ENCODE measurements around the gene TULP3.

Gene TULP3

GRCh38 chr12:2974560-2974971, 83.9 kb downstream of the TULP3 start:
- no peak for DNase-seq
- no peak overlapping the region for H3K4me3 ChIP-seq (ENCODE audit: low read depth, low read length)
- H3K9me3 ChIP-seq = no peaks in the 10 kb centered on the region
- no peaks in the 10 kb centered on the region; the same call in 1 of the 2 replicates for H3K27me3 ChIP-seq
- H3K4me1 ChIP-seq = peaks cover 3% of the 10 kb centered on the region; the same call in 1 of the 2 replicates
- TF ChIP-seq CTCF (IDR thresholded peaks at IDR 0.05; ENCODE audit: low read depth, low read length) = no peak
- no peaks in the 10 kb centered on the region for H3K36me3 ChIP-seq

- Histone ChIP-seq H3K27me3 (no peaks in the 10 kb centered on the region), H3K4me1 (peaks cover 3% of the 10 kb centered on the region; the same call in 1 of the 2 replicates), H3K9me3 (no peaks in the 10 kb centered on the region), H3K36me3 (no peaks in the 10 kb centered on the region), H3K4me3 (ENCODE audit: low read depth, low read length) (no peak overlapping the region)
- peak; percentile 29 for DNase-seq
- TF ChIP-seq CTCF (IDR thresholded peaks at IDR 0.05; ENCODE audit: low read depth, low read length) = no peak
Measured at GRCh38 chr12:2976581-2976996, 85.9 kb downstream of the TULP3 start.

GRCh38 chr12:2977776-2978175, 87.1 kb downstream of the TULP3 start:
- no peaks in the 10 kb centered on the region for H3K36me3 ChIP-seq

GRCh38 chr12:2979806-2980205, 89.1 kb downstream of the TULP3 start:
- Histone ChIP-seq H3K4me3 (ENCODE audit: low read depth, low read length) (no peak overlapping the region), H3K27me3 (no peaks in the 10 kb centered on the region), H3K9me3 (no peaks in the 10 kb centered on the region), H3K36me3 (no peaks in the 10 kb centered on the region), H3K4me1 (peaks cover 3% of the 10 kb centered on the region; the same call in 1 of the 2 replicates)
- no peak for DNase-seq
- no peak for TF ChIP-seq CTCF (IDR thresholded peaks at IDR 0.05; ENCODE audit: low read depth, low read length)

More at GRCh38 chr12:2977776-2978175, 87.1 kb downstream of the TULP3 start:
- DNase-seq = no peak
- TF ChIP-seq CTCF (IDR thresholded peaks at IDR 0.05; ENCODE audit: low read depth, low read length) = no peak
- peaks cover 3% of the 10 kb centered on the region; the same call in 1 of the 2 replicates for H3K4me1 ChIP-seq
- H3K4me3 ChIP-seq (ENCODE audit: low read depth, low read length) = no peak overlapping the region
- no peaks in the 10 kb centered on the region for H3K27me3 ChIP-seq
- no peaks in the 10 kb centered on the region for H3K9me3 ChIP-seq

GRCh38 chr12:2980630-2981029, 89.9 kb downstream of the TULP3 start:
- Histone ChIP-seq H3K27me3 (no peaks in the 10 kb centered on the region), H3K36me3 (no peaks in the 10 kb centered on the region), H3K9me3 (no peaks in the 10 kb centered on the region), H3K4me1 (peaks cover 3% of the 10 kb centered on the region; the same call in 1 of the 2 replicates), H3K4me3 (ENCODE audit: low read depth, low read length) (no peak overlapping the region)
- no peak for DNase-seq
- TF ChIP-seq CTCF (IDR thresholded peaks at IDR 0.05; ENCODE audit: low read depth, low read length) = no peak

- no peak overlapping the region for H3K4me3 ChIP-seq (ENCODE audit: low read depth, low read length)
- no peak for DNase-seq
- TF ChIP-seq CTCF (IDR thresholded peaks at IDR 0.05; ENCODE audit: low read depth, low read length) = no peak
- no peaks in the 10 kb centered on the region for H3K4me1 ChIP-seq
- no peaks in the 10 kb centered on the region for H3K27me3 ChIP-seq
- no peaks in the 10 kb centered on the region for H3K9me3 ChIP-seq
- H3K36me3 ChIP-seq = no peaks in the 10 kb centered on the region
Measured at GRCh38 chr12:2982361-2982760, 91.7 kb downstream of the TULP3 start.
